GM19238 (cell line): ENCODE measurements around the gene GRID1.

Experiments used
- DNase-seq: peaks from one replicate; pipeline ENCODE4 v3.0.0; 2011; ENCODE audit warnings: low spot score; ENCODE audit not compliant: insufficient read length

Gene GRID1

DNA sequence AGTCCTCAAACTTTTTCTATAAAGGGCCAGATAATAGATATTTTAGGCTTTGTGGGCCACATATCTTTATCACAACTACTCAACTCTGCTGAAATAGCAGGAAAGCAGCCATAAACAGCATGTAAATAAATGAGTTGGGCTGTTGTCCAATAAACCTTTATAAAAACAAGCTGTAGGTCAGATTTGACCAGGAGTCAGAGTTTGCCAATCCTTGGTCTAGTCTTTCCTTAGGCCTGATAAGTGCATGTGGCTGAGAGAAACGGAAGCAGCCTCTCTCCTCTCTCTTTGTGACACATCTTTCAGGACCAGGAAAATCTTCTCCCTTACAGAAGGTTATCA is 724.5 kb downstream of the GRID1 start:
- no peak for DNase-seq

DNA sequence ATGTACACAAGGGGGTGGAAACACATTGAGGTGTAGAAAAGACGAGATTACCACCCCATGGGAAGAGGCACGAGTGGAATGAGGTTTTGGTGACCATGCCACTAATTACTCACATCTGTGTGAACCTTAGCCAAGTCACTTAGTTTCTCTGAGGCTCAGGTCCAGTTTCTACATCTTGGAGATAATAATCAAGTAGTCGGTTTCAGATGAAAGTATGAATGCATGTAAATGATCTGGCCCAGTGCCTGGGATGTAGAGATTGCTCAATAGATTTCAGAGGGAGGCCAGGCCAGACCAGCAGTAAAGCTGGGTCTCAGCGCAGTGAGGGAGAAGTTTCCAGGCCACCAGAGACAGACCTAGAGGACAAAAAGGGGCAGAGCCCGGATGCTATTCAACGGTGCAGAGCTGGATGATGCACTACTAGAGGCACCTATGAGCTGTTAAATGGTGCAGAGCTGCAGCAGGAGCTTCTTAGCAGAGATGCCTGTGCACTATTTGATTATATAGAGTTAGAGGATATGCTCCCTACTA is 725.1 kb downstream of the GRID1 start:
- no peak for DNase-seq

DNA sequence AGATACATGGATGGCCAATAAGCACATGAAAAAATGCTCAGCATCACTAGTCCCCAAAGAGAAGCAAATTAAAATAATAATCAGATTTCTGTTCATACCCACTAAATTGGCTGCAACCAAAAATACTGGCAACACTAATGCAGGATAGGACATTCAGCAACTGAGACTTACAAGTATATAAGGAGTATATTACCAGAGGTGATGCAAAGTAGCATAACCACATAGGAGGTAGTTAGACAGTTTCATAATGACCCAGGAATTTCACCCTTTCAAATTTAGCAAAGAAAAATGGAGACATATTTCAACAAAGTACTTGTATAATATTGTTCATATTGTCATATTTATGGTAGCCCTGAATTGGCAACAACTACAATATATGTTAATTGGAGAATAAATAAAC is 727.8 kb downstream of the GRID1 start:
- DNase-seq = no peak

DNA sequence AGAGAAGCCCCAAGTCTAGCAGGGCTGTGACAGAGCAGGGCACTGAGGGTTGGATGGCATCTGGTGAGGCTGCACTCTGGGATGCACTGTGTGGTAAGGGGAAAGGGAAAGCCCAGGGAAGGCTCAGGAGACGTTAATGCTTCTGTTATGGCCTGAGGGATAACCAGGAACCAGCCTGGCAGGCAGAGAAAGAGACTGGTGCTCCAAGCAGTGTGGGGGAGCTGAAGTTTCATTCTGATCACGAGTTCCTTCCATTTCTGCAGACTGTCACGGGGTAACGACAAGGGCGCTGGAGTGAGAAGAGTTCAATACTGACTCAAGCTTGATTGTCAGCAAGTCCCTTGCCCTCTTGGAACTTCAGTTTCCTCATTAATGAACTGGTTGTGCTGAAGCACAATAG is 730.9 kb downstream of the GRID1 start:
- no peak for DNase-seq

DNA sequence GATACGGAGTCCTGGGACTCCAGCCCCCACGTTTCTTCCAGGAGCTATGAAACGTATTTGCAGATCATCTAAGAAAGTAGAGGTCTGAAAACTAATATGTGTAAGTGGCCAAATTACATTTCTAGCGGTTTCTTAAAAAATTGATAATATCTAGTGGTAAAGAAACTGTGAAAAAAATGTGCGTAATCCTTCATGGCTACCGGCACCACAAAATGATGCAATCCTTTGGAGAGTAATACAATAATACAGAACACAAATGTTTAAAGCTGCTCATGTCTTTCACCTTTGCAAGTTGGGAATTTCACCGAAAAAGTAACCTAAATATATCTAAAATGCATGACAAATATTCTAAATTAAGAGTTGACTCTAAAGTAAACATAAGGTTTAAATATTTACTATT is 742.1 kb downstream of the GRID1 start:
- no peak for DNase-seq

DNA sequence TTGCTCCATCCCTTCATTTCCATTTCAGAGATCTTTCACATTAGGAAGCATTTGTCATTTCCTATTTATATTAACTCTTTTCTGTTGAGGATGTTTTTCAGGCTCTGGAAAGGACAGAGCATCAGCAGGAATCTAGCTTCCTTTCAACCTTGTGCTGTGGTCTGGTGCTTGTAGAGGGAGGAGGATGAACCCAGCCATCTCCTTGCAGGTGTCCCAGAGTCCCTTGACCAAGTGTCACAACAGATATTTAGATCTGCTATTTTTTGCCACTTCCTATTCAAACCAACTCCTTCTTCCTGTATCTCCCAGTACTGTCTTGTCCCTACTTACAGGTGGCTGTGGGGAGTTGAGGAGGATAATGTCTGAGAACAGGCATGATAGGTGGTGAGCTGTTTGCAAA is 742.8 kb downstream of the GRID1 start:
- DNase-seq = no peak

DNA sequence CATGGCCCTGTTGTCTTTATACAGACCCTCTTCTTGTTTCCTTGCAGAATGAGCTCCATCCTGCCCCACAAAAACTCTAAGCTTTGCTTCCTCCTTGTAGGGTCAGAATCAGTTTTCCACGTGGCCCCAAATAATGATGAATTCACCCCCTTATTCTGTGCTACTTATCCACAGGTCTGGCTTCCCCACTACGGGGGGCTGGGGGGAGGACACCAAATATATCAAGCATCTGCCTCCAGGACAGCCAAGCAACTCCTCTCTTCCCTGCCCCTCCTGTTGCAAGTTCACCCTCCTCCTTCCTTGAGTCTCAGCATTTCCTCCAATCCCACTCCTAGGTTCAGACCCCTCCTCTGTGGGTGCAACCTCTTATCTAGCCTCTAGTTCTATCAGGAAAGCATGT is 743.3 kb downstream of the GRID1 start:
- DNase-seq = no peak

DNA sequence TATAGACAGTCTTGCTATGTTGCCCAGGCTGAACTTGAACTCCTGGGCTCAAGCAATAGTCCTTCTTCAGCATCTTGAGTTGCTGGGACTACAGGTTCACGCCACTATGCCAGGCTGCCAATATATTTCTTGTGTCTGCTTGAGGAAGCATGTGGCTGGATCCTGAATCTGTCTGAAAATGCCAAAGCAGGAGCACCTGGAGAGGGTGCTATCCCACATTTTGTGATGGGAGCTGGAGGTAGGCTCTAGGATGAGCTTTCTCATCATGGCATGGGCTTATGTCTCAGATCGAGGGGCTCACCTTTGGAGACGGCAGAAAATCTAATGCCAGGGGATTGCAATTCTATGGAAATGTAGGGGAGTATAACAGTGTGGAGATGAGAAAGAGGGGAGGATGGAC is 744.2 kb downstream of the GRID1 start:
- DNase-seq = no peak

DNA sequence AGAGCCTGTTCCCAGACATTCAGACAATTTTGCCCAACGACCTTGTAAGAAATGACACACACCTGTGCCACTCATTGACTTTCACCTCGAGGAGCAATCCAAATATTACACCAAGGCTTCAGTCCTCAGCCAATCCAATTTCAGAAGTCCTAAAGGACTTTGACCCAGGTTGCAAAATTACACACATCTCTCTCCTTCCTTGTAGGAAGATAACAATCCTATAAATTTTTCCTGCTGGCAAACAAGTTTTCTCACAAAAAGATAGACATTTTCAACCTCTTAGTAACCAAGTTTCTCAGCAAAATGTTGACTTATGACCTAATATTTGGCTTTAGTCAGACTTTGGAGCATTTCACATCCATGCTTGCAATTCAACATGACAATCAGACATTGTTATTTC is 745.0 kb downstream of the GRID1 start:
- no peak for DNase-seq

DNA sequence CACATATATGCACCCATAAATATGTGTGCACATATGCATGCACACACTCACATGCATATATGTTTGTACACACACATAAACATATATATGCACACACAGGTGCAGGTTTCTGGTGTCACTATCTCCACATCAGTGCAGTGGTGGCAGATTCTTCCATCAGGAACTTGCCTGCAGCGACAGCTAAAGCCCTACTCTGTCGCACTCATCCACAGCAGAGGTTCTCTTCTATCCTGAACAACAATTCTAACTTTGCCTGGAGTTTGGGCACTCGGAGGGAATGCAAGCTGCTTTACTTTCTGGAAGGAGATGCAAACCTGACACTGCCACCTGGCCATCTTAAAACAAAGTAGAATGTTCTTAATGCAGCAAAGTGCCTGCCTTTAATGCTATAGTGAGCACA is 745.8 kb downstream of the GRID1 start:
- DNase-seq = no peak

DNA sequence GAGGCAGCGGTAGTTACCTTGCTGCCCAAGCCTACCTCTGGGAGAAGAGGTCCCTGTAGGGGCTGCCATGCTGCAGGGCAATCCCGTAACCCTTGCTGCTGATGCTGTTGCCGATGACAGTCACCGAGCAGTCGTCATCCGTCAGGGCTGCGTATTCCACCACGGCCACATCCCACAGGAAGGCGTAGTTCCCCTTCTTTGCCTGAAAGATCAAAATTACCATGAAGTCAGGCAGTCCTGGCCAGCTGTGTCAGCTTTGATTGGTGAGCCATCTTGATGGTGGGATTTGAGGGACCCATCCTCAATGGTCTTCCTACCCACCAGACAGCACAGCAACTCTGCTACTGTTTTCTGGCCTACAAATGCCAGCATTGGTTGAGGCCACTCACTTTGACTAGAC is 746.8 kb downstream of the GRID1 start:
- no peak for DNase-seq

DNA sequence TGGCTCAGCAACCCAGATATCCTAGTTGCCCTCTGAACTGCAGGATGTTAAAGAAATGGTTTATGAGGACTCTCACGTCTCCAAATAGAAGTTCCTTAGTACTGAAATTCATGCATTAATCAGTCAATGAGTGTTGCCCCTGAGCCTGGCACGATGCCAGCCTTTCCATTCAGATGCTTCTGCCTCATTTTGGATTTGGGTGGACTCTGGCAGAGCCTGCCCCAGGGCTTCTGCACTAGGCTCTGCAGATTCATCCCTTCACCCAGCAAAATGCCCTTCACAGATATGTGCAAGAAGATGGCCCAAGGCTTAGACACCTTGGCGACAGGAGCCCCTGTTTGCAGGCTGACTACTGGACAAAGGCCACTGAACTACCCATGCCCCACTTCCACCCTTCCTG is 747.8 kb downstream of the GRID1 start:
- DNase-seq = no peak

DNA sequence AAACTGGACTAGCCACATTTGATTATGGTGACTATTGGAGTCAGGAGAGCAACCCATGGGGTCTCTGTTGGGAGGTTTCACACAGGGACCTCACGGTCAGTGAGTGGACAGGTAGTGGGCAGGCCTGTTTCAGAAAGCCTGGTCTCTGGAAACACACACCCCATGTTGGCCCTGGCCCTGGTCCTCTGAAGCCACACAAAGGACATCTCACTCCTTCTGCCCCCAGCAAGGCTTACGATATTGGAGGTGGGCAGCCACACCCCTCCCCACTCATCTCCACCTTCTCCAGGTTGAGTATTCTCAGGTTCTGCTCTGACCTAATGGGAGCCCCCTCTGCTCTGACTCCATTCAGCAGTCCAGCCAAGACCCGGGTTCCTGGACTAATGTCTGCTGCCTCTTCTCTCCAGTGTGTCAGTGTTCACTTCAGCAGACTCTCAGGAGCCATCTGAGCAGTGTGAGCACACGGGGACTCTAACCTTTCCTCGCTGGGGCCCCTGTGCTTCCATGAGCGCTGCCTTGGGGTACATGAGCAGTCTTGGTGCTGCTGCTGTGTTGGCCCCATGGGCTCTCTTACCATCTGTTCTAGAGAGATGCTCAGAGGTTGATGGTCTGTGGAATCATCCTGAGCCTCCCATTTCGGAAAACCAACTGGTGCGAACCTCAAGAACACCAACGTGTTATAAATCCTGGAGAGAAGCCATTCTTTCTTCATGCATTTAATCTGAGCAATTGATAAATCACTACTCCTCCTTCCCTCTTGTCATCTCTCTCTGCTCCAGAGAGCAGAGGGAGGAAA is 748.6 kb downstream of the GRID1 start:
- DNase-seq = no peak

DNA sequence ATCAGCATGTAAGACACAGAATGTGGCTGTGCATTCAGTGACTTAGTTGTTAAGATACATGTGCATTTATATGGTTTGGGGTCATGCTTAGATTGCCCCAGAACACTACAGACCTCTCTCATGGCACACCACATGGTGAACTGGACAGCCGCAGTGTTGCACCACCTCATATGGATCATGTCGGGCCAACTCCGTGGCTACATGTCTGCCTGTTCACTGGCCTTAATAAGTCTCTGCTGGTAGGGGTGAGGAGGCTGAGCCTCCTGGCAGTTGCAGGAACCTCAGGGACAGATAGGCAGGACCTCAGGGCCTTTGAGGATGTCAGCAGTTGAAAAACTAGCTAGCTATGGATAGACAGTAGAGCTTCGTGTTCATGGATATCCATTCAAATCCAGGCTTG is 751.0 kb downstream of the GRID1 start:
- no peak for DNase-seq

DNA sequence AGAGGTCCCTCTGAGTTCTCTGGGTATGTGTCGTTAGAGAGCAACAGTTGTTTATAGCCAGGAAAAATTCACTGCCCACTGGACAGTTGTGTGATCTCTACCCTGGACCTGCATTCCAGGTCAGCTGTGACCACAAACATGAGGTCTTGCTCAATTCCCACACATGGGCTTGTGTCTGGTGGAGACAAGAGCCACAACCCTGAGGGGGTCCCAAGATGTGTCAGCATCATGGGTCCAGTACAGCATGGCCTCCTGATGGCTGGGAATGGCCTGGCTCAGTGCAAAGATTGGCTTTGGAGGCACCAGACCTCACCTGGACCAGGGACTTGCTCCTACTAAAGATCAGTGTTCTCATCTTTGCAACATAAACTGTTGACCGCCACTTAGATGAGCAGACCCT is 751.6 kb downstream of the GRID1 start:
- no peak for DNase-seq

DNA sequence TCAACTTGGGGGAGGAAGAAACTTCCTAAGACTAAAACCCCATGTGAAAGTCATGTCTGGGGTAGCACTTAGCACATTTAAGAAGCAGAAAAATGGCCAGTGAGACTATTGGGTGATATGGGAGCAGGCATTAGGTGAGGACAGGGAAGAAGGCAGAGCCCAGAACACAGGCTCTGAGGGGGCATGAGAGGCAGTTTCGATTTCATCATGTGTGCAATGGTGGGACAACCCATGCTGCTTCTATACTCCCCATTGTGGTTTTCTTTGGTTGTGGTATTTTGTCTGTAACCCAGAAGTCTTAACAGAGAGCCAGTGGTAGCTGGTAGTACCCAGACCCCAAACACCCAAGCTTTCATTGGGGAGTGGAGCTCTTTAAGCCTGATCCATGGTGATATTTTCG is 752.0 kb downstream of the GRID1 start:
- DNase-seq = no peak

DNA sequence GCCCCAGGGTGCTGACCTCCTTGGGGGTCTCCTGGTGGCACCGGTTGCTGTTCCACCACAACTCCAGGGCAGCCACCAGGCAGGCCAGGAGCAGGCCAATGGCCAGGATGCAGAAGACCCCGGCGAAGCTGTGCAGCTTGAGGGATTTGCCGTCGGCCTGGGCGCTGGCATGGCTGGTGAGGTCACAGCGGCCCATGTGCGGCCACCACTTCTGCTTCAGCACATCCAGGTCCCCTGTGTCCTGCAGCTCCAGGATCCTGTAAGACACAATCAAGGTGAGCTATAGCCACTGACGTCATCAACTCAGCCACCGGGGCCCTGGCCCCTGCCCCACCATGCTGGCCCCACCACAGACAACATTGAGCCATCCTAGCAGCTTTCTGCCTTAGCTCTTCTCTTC is 753.2 kb downstream of the GRID1 start:
- DNase-seq = no peak

DNA sequence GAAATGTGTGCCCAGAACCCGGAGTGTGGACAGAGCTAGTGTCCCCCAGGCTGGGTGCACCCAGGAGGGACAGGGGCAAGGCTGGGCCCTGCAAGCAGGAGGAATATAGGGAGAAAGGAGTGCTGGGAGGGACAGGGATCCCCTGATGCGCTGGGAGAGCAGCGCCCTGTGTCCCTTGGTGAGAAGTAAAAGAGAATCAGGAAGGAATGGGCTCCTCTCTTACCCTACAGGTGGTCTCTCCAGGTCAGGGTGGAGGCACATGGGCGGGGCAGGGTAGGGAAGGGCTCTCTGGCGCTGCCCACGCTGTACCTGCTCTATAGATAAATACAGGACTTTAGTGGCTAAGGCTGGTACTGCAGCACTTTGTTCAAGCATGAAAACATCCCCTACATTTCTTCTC is 753.8 kb downstream of the GRID1 start:
- DNase-seq = no peak

DNA sequence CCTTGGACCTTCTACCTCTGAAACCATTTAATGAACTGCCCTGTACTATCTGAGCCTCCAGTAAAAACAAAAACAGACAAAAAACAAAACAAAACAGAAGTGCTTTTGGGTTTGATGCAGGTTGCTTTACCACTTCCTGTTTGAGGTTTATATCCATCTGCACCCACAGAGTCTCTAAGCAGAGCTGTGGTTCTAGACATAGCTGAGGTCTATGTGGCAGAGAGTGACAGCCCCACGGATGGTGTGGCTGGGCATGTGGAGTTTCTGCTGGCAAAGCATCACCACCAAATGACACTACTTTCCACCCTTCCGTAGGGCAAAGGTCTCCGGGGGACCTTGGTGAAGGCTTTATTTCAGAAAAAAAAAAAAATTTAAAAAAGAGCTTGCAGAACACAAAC is 754.2 kb downstream of the GRID1 start:
- no peak for DNase-seq

DNA sequence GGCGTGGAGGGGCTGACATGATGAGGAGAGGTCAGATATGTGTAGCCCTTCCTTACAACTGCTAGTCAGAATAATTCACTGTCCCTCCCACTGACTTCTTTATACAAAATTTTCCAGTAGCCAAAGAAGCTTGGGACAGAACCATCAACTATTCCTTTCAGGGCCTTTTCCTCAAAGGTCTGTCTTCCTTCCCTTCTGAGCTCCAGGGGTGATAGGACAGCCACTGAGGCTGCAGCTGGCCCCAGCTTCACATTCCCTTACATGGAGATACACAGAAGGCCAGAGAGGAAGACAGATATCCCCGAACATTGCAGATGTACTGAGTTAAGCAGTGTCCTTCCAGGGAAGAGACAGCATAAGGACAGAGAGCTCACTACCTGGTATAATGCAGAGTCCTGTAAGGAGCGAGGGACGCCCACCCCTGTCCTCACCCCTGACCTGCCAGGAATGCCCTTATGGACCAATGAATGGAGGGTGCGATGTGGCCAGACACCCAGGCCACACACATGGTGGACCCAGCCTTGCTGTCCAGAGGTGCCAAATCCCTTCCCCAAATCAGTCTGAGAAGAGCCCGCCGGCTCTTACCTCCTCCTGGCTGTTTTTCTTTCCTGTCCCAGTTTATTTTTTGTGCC is 754.7 kb downstream of the GRID1 start:
- no peak for DNase-seq

DNA sequence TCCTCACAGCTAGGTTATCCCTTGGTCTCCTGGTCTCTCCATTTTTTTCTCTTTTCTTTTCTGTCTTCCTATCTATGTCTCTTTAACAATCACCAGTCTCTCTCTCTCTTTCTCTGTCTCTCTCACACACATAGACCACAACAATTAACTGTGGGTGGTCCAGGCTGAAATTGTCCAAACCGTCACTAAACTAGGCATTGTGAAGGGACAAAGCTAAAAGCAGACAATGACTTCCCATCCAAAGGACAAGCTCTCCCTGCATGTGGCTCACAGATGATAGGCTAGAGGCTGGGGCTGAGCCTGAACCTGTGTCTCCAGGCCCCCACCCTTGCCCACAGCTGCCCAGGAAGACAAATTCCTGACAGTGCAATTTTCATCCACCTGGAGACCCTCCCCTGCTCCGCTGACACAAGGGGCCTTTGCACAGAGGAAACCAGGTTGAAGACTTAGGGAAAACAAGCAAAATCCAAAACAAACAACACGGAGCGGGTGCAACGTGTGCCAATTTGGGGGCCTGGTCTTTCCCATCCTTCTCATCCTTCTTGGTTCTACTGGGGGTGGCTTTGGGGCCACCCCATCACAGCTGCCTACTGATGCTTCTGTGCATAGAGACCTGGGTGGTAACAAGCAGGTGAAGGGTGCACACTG is 755.4 kb downstream of the GRID1 start:
- DNase-seq = no peak

DNA sequence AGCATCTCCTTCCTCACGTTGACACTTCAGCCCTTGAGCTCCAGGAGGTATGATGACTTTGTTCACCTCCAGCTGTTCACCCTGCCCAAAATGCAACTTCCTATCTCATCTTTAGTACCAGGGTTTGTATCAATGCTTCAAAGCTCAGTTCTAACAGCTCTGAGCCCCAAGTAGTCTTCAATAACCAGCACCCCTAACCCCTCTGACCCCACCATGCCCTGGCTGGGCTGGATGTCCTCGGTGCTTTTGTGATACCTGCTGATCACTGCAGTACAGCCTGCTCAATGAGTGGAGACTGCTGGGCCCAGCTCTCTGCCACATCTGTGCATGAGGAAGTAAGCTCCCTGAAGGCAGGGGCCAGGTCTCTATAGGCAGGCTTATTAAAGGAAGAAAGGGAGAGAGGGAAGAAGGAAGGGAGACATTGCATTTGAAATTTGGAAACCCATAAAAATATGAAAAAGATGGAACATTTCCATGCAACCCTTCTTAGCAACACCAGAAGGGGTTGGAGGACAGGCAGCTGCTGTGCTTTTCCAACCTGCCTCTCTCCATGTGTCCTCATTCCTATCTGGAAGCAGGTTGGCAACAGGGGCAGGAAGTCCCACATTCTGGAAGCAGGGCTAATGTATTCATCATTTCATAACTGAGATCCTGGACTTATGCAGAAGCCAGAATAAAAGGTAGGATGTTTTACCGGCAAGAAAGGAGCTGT is 756.1 kb downstream of the GRID1 start:
- DNase-seq = no peak
